HG02798 (cell line): Measurements from ENCODE around the gene TRNT1.
A peak's percentile ranks its signal among the peaks of the same experiment; 100 is the strongest.

ENCODE experiments used
- ATAC-seq: cut with Tn5 transposase; IDR thresholded peaks from one replicate; pipeline ENCODE4 v1.9.1; 2021; ENCODE audit warnings: mild to moderate bottlenecking; ENCODE audit not compliant: unreplicated experiment, poor library complexity

The TRNT1 gene

DNA sequence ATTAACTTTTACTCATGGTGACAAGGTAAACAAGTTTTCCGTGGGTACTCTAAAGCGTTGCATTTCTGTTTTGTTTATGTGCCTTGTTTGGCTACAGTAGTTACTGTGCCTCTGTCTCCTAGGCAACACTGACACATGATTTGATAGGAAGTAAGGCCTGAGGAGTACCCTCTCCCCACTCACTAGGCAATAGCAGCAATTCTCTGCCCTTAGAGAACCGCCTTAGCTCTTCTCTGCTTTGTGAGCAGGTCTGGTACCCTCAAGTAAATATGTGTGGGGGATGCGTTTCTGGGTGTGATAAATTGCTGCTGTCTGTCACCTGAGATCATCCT, 16.5 kb upstream of the TRNT1 start, which contains the start of gene IL5RA:
TSS of gene IL5RA (minus strand) at position 76 of the 332 bp plus-strand sequence. CDS start 5,390 bp downstream, outside the sequence.
- ATAC-seq, result peak; percentile 68

- ATAC-seq, result no peak
Observed at GRCh38 chr3:3110749-3111361, 15.9 kb upstream of the TRNT1 start.

DNA sequence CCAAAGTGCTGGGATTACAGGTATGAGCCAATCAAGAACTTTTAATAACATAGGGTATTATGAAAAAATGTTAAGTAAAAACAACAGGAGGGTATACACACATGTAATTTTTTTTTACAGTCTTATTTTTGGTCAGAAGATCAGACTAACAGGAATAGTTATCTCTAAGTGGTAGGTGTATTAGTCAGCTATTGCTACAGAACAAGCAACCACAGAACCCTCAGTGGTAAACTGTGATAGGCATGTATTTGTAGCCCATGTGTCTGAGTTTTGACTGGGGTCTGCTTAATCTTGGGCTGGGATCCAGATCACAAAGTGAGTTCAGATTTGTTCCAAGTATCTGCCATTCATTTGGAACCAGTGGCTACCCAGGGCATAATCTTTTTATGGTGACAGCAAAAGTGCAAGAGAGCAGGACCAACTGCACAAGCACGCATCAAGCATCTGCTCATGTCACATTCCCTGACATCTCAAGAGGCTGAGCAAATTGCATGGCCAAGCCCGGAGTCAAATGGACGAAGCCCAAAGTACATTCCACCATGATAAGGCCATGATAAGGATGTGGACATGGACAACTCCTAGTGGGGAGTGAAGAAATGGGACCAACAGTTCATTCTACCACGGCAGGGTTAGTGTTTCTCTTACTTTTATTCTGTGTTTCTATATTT, 13.6 kb upstream of the TRNT1 start:
- ATAC-seq, result no peak

DNA sequence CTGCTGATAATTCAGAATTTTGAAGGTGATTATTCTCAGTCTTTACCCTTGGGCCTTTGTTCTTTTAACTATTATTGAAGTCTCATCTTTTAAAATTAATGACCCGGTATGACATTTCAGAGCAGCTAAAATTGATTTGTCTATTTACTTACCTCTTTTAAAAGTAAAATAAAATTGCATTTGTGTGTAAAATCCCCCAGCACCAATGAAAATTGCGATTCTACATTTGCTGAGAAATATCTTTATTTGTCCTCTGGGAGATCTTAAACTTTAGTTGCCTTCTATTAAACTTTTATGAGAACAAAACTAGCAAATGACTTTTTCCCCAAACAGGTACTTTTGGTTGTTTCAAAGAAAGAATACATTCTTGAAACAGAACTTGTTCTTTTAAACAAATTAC, 9.1 kb upstream of the TRNT1 start:
- no peak for ATAC-seq

DNA sequence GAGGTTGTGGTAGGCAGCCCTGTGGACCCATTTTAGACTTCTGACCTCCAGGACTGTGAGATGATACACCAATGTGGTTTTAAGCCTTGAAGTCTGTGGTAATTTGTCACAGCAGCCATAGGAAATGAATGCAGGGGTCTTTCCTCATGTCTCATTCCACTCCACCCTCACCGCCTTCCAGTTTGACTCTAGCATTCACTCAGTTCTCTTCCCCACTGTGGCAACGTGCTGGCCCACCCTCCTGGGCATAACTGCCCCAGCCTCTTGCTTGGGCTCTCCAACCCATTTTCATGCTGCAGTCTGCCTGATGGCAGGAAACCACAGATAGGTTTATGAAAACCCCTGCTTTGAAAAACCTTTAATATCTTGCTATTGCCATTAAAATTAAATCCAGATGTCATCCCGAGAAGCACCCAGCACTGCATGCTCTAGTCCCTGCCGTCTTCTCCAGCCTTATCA, 7.3 kb upstream of the TRNT1 start:
- ATAC-seq, result peak; percentile 49

- ATAC-seq, result no peak
Observed at GRCh38 chr3:3125977-3126376, 763 bp upstream of the TRNT1 start.

- ATAC-seq, result peak; percentile 25
Observed at GRCh38 chr3:3127432-3128010, 781 bp downstream of the TRNT1 start.

- ATAC-seq, result no peak
Observed at GRCh38 chr3:3129579-3129978, 2.8 kb downstream of the TRNT1 start.

- no peak for ATAC-seq
Observed at GRCh38 chr3:3133500-3133899, 6.8 kb downstream of the TRNT1 start.

- ATAC-seq, result no peak
Observed at GRCh38 chr3:3134750-3135448, 8.2 kb downstream of the TRNT1 start.

GRCh38 chr3:3137526-3137925, 10.8 kb downstream of the TRNT1 start:
- no peak for ATAC-seq

GRCh38 chr3:3141939-3142338, 15.2 kb downstream of the TRNT1 start:
- no peak for ATAC-seq

DNA sequence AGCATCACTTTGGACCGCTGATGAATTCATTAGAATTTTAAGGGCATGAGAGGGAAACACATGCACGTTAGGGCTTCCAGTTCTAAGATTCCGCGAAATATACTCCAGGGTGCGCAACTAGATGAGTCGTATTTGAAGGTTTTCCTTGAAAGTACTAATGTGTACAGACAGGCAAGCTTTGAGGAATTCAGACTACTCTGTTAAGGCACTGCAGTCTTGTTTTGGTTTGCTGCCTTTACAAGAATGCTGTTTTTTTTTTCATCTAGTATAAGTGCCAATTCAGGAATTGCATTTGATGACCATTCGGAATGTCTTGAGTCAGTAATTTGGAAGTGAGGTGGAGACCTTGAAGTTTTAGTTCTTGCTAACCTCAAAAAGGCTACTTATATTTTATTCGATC, 19.1 kb downstream of the TRNT1 start:
- ATAC-seq, result no peak

GRCh38 chr3:3149560-3149959, 22.8 kb downstream of the TRNT1 start:
- ATAC-seq, result no peak

- ATAC-seq, result no peak
Observed at GRCh38 chr3:3151513-3151912, 24.8 kb downstream of the TRNT1 start.

- ATAC-seq, result no peak
Observed at GRCh38 chr3:3154879-3155610, 28.3 kb downstream of the TRNT1 start.

- ATAC-seq, result no peak
Observed at GRCh38 chr3:3157484-3157883, 30.7 kb downstream of the TRNT1 start.

DNA sequence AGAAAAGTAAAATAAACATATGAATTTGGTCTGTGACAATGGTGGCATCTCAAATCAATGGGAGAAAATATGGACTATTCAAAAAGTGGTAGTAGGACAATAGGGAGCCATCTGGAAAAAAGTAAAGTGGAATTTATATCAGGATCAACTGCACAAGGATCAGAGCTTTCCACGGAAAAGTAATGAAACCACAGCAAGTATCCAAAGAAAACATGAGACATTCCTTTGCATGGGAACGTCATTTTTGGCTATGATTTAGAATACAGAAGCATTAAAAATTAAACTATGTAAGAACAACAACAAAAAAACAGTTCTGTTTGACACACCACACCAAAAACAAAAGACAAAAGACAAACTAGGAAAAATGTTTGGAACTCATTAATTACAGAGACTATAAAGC, 34.1 kb downstream of the TRNT1 start:
- ATAC-seq, result no peak

- ATAC-seq, result no peak
Observed at GRCh38 chr3:3165241-3165640, 38.5 kb downstream of the TRNT1 start.

DNA sequence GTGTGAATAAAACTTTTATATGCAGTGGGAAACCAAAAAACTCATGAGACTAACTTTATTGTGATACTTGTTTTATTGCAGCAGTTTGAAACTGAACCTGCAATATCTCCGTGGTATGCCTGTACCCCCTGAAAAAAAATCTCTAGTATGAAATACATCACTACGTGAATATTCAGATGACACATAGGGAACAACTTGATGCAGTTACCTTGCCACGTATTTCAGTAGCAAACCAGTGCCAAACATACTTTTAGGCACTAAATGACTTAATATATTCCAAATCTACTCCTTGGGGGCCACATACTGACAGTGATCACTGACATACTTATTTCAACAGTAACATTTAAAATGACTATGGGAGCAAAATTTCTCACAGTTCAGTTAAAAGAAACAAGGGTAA, 38.9 kb downstream of the TRNT1 start:
- ATAC-seq, result no peak

DNA sequence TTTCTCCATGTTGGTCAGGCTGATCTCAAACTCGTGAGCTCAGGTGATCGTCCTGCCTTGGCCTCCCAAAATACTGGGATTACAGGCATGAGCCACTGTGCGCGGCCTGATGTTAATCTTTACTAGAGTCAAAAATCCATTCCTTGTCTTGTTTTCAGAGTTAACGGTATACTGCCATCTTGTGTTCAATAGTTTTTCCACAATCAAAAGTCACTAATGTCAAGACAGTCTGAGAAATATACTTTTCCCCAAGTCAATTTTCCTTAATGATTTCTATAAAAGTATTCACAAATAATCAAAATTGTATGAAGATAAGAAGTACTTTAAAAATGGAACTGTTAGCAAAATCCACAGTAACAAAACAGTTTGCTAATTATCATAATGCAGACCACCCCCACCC, 44.3 kb downstream of the TRNT1 start:
- no peak for ATAC-seq
